WTC11 (cell line): ENCODE measurements around the gene ARHGAP19. TPM values are rescaled to one million over a fixed set of nuclear protein-coding genes. Genes with fewer than 3 reads are reported as not detected.

Experiments used
- ATAC-seq: fragments of 200-7000 bp; cut with Tn5 transposase; 2 replicates; pipeline ENCODE4 v1.10.0; 2021; ENCODE audit warnings: mild to moderate bottlenecking, moderate library complexity
- CTCF ChIA-PET: fragments of 300-600 bp; sonication (Branson Sonifier 250); formaldehyde crosslinking; loops from one replicate; lab custom pipeline; 2021; ENCODE audit warnings: antibody characterized with exemption; lab: Charles Lee
- POLR2A ChIA-PET: fragments of 350-600 bp; sonication (Branson Sonifier 250); formaldehyde crosslinking; loops from one replicate; lab custom pipeline; 2021; ENCODE audit warnings: antibody characterized with exemption; lab: Charles Lee
- DNase-seq: peaks from one replicate; pipeline ENCODE4 v3.0.0; 2021; ENCODE audit warnings: low spot score
- H3K27ac Mint-ChIP-seq: 2 replicates; pipeline ENCODE4 v1.8.0; 2021; ENCODE audit warnings: mixed read lengths
- H3K27me3 Mint-ChIP-seq: 2 replicates; pipeline ENCODE4 v1.8.0; 2021; ENCODE audit warnings: low read depth, mild to moderate bottlenecking, moderate library complexity, mixed read lengths
- H3K36me3 Mint-ChIP-seq: 2 replicates; pipeline ENCODE4 v1.8.0; 2021; ENCODE audit warnings: mixed read lengths
- H3K4me1 Mint-ChIP-seq: 2 replicates; pipeline ENCODE4 v1.8.0; 2022; ENCODE audit warnings: mixed read lengths
- H3K4me3 Mint-ChIP-seq: 2 replicates; pipeline ENCODE4 v1.8.0; 2021; ENCODE audit warnings: mild to moderate bottlenecking, moderate library complexity, mixed read lengths
- H3K9me3 Mint-ChIP-seq: 2 replicates; pipeline ENCODE4 v1.8.0; 2021; ENCODE audit warnings: mixed read lengths
- ELF4 ChIP-seq: sonication (generic); formaldehyde crosslinking; IDR thresholded peaks from 2 replicates; pipeline ENCODE4 v1.8.1; 2022; ENCODE audit warnings: low read depth, mild to moderate bottlenecking, moderate library complexity, missing genetic modification reagents
- ESRRA ChIP-seq: sonication (generic); formaldehyde crosslinking; IDR thresholded peaks from 2 replicates; pipeline ENCODE4 v1.8.1; 2022; ENCODE audit warnings: mild to moderate bottlenecking, missing genetic modification reagents, borderline replicate concordance
- GABPB1 ChIP-seq: sonication (generic); formaldehyde crosslinking; IDR thresholded peaks from 2 replicates; pipeline ENCODE4 v1.8.1; 2023; ENCODE audit warnings: mild to moderate bottlenecking, missing genetic modification reagents
- GTF2I ChIP-seq: fragments of 250-450 bp; sonication (Bioruptor Pico); conservative IDR thresholded peaks from 2 replicates; pipeline ENCODE4 v1.4.0; 2021; ENCODE audit warnings: mild to moderate bottlenecking
- HMGA2 ChIP-seq: fragments of 250-450 bp; sonication (Bioruptor Pico); IDR thresholded peaks from 2 replicates; pipeline ENCODE4 v1.4.0; 2021; ENCODE audit warnings: mild to moderate bottlenecking, moderate library complexity
- NFE2L1 ChIP-seq: sonication (generic); formaldehyde crosslinking; IDR thresholded peaks from 2 replicates; pipeline ENCODE4 v1.8.1; 2023; ENCODE audit warnings: missing genetic modification reagents
- NR1H2 ChIP-seq: sonication (generic); formaldehyde crosslinking; IDR thresholded peaks from 2 replicates; pipeline ENCODE4 v1.9.0; 2021; ENCODE audit warnings: mild to moderate bottlenecking, moderate library complexity, missing genetic modification reagents
- NR3C1 ChIP-seq: sonication (generic); formaldehyde crosslinking; conservative IDR thresholded peaks from 2 replicates; pipeline ENCODE4 v1.8.1; 2023; ENCODE audit warnings: low read depth, mild to moderate bottlenecking, missing genetic modification reagents
- SMAD3 ChIP-seq: sonication (generic); formaldehyde crosslinking; IDR thresholded peaks from 2 replicates; pipeline ENCODE4 v1.8.0; 2022; ENCODE audit warnings: missing genetic modification reagents, mild to moderate bottlenecking, borderline replicate concordance
- SOX15 ChIP-seq: fragments of 250-450 bp; sonication (Bioruptor Pico); IDR thresholded peaks from 2 replicates; pipeline ENCODE4 v1.9.0; 2021; ENCODE audit warnings: mild to moderate bottlenecking
- TP53 ChIP-seq: sonication (generic); formaldehyde crosslinking; IDR thresholded peaks from 2 replicates; pipeline ENCODE4 v1.8.1; 2023; ENCODE audit warnings: mild to moderate bottlenecking, missing genetic modification reagents
- ZBTB21 ChIP-seq: sonication (generic); formaldehyde crosslinking; IDR thresholded peaks from 2 replicates; pipeline ENCODE4 v1.8.1; 2023; ENCODE audit warnings: mild to moderate bottlenecking, missing genetic modification reagents, borderline replicate concordance
- ZNF121 ChIP-seq: sonication (generic); formaldehyde crosslinking; IDR thresholded peaks from 2 replicates; pipeline ENCODE4 v1.8.0; 2023; ENCODE audit warnings: missing genetic modification reagents
- ZNF416 ChIP-seq: fragments of 250-450 bp; sonication (Bioruptor Pico); IDR thresholded peaks from 2 replicates; pipeline ENCODE4 v1.9.0; 2021; ENCODE audit warnings: mild to moderate bottlenecking, inconsistent platforms
- total RNA-seq: library from RNA; stranded (reverse); gene quantifications from 3 replicates; pipeline ENCODE4 v1.2.3, GENCODE V29; 2021
- TF ChIP-seq, protein P1 (sequence below): sonication (generic); formaldehyde crosslinking; IDR thresholded peaks from 2 replicates; pipeline ENCODE4 v1.8.0; 2022; ENCODE audit warnings: missing genetic modification reagents
- TF ChIP-seq, protein P2 (sequence below): sonication (generic); formaldehyde crosslinking; IDR thresholded peaks from 2 replicates; pipeline ENCODE4 v1.8.1; 2022; ENCODE audit warnings: missing genetic modification reagents, borderline replicate concordance
- TF ChIP-seq, protein P3 (sequence below): sonication (generic); formaldehyde crosslinking; IDR thresholded peaks from 2 replicates; pipeline ENCODE4 v1.8.0; 2022; ENCODE audit warnings: mild to moderate bottlenecking, missing genetic modification reagents
- TF ChIP-seq, protein P4 (sequence below): fragments of 250-450 bp; sonication (Bioruptor Pico); IDR thresholded peaks from 2 replicates; pipeline ENCODE4 v1.9.0; 2021; ENCODE audit warnings: mild to moderate bottlenecking, borderline replicate concordance
- TF ChIP-seq, protein P5 (sequence below): fragments of 250-450 bp; sonication (Bioruptor Pico); IDR thresholded peaks from 2 replicates; pipeline ENCODE4 v2.1.2; 2022; ENCODE audit warnings: mild to moderate bottlenecking, moderate library complexity
- TF ChIP-seq, protein P6 (sequence below): sonication (generic); formaldehyde crosslinking; IDR thresholded peaks from 2 replicates; pipeline ENCODE4 v1.8.1; 2023; ENCODE audit warnings: mild to moderate bottlenecking, missing genetic modification reagents

ARHGAP19 gene
- total RNA-seq, 1 experiment from 2014 or later, result 42.2 TPM

DNA sequence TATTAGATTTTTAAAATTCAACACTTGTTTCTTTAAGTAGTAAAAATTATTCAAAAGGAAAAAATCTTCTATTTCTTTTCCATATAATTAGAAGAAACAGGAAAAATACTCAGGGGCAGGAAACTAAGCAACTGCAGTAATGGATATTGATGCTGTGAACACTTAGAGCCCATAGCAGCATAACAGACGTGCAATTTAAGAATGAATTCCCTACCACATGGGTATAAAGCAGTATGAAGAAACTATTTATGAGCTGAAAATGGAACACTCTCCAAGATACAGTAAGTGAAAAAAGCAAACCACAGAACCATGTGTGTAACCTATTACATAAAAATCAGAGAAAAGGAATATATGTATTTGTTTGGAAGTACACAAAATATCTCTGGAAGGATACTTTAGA is 30.8 kb downstream of the ARHGAP19 start:
- ChIA-PET CTCF (interaction anchor here (1.2 kb wide), 1 partner anchor 202 kb away, joined by 3 read pairs; no protein-coding TSS in a partner anchor), POLR2A (no interaction called here)
- Mint-ChIP-seq H3K27me3 (no peaks in the 10 kb centered on the region), H3K36me3 (peaks cover 29% of the 10 kb centered on the region), H3K4me3 (no peak overlapping the region), H3K4me1 (peaks cover 9% of the 10 kb centered on the region; the same call in 1 of the 2 replicates), H3K27ac (no peak overlapping the region), H3K9me3 (peaks cover 4% of the 10 kb centered on the region; the same call in 1 of the 2 replicates)
- no peak for ATAC-seq
- no peak for TF ChIP-seq NR1H2 (CRISPR knock-in tag)
- no peak for TF ChIP-seq NFE2L1
- no peak for TF ChIP-seq ZNF121
- TF ChIP-seq, protein P1, sequence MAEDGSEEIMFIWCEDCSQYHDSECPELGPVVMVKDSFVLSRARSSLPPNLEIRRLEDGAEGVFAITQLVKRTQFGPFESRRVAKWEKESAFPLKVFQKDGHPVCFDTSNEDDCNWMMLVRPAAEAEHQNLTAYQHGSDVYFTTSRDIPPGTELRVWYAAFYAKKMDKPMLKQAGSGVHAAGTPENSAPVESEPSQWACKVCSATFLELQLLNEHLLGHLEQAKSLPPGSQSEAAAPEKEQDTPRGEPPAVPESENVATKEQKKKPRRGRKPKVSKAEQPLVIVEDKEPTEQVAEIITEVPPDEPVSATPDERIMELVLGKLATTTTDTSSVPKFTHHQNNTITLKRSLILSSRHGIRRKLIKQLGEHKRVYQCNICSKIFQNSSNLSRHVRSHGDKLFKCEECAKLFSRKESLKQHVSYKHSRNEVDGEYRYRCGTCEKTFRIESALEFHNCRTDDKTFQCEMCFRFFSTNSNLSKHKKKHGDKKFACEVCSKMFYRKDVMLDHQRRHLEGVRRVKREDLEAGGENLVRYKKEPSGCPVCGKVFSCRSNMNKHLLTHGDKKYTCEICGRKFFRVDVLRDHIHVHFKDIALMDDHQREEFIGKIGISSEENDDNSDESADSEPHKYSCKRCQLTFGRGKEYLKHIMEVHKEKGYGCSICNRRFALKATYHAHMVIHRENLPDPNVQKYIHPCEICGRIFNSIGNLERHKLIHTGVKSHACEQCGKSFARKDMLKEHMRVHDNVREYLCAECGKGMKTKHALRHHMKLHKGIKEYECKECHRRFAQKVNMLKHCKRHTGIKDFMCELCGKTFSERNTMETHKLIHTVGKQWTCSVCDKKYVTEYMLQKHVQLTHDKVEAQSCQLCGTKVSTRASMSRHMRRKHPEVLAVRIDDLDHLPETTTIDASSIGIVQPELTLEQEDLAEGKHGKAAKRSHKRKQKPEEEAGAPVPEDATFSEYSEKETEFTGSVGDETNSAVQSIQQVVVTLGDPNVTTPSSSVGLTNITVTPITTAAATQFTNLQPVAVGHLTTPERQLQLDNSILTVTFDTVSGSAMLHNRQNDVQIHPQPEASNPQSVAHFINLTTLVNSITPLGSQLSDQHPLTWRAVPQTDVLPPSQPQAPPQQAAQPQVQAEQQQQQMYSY (CRISPR knock-in tag), result no peak
- TF ChIP-seq SOX15 (CRISPR knock-in tag), result no peak
- no peak for TF ChIP-seq ZBTB21 (CRISPR knock-in tag)
- TF ChIP-seq SMAD3 (CRISPR knock-in tag), result no peak
- TF ChIP-seq GABPB1 (CRISPR knock-in tag), result no peak
- TF ChIP-seq ESRRA (CRISPR knock-in tag), result no peak
- TF ChIP-seq, protein P2, sequence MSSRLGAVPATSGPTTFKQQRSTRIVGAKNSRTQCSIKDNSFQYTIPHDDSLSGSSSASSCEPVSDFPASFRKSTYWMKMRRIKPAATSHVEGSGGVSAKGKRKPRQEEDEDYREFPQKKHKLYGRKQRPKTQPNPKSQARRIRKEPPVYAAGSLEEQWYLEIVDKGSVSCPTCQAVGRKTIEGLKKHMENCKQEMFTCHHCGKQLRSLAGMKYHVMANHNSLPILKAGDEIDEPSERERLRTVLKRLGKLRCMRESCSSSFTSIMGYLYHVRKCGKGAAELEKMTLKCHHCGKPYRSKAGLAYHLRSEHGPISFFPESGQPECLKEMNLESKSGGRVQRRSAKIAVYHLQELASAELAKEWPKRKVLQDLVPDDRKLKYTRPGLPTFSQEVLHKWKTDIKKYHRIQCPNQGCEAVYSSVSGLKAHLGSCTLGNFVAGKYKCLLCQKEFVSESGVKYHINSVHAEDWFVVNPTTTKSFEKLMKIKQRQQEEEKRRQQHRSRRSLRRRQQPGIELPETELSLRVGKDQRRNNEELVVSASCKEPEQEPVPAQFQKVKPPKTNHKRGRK (CRISPR knock-in tag), result no peak
- no peak for TF ChIP-seq ZNF416
- no peak for TF ChIP-seq NR3C1 (CRISPR knock-in tag)
- no peak for TF ChIP-seq ELF4 (CRISPR knock-in tag)
- no peak for TF ChIP-seq TP53 (CRISPR knock-in tag)
- no peak for TF ChIP-seq GTF2I (CRISPR knock-in tag)
- TF ChIP-seq, protein P3, sequence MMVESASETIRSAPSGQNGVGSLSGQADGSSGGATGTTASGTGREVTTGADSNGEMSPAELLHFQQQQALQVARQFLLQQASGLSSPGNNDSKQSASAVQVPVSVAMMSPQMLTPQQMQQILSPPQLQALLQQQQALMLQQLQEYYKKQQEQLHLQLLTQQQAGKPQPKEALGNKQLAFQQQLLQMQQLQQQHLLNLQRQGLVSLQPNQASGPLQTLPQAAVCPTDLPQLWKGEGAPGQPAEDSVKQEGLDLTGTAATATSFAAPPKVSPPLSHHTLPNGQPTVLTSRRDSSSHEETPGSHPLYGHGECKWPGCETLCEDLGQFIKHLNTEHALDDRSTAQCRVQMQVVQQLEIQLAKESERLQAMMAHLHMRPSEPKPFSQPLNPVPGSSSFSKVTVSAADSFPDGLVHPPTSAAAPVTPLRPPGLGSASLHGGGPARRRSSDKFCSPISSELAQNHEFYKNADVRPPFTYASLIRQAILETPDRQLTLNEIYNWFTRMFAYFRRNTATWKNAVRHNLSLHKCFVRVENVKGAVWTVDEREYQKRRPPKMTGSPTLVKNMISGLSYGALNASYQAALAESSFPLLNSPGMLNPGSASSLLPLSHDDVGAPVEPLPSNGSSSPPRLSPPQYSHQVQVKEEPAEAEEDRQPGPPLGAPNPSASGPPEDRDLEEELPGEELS (CRISPR knock-in tag), result no peak
- no peak for DNase-seq

DNA sequence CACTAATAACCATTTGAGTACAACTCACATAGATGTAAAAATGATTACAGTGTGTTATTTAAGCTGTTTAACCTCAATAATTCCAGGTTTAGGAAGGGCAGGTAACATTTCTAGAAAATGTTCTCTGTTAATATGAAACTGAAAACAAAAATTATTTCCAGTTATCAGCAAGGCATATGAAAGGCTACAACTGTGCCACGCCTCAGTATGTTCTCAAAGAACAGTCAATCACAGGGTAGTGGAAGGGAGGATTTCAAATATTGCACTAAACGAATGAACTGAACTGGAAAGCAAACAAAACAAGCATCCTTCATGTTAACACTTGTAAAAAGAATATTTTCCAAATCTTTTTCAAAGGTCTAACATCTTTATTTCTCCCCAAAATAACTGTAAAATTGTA is 31.3 kb downstream of the ARHGAP19 start:
- no peaks in the 10 kb centered on the region for H3K9me3 Mint-ChIP-seq
- H3K4me3 Mint-ChIP-seq, result no peak overlapping the region
- CTCF ChIA-PET, result interaction anchor here (1.2 kb wide), 1 partner anchor 202 kb away, joined by 3 read pairs; no protein-coding TSS in a partner anchor
- H3K4me1 Mint-ChIP-seq, result peaks cover 6% of the 10 kb centered on the region
- no peak for ATAC-seq
- peaks cover 28% of the 10 kb centered on the region for H3K36me3 Mint-ChIP-seq
- no peaks in the 10 kb centered on the region for H3K27me3 Mint-ChIP-seq
- H3K27ac Mint-ChIP-seq, result no peak overlapping the region
- POLR2A ChIA-PET, result no interaction called here
- no peak for DNase-seq
- TF ChIP-seq, protein P4, sequence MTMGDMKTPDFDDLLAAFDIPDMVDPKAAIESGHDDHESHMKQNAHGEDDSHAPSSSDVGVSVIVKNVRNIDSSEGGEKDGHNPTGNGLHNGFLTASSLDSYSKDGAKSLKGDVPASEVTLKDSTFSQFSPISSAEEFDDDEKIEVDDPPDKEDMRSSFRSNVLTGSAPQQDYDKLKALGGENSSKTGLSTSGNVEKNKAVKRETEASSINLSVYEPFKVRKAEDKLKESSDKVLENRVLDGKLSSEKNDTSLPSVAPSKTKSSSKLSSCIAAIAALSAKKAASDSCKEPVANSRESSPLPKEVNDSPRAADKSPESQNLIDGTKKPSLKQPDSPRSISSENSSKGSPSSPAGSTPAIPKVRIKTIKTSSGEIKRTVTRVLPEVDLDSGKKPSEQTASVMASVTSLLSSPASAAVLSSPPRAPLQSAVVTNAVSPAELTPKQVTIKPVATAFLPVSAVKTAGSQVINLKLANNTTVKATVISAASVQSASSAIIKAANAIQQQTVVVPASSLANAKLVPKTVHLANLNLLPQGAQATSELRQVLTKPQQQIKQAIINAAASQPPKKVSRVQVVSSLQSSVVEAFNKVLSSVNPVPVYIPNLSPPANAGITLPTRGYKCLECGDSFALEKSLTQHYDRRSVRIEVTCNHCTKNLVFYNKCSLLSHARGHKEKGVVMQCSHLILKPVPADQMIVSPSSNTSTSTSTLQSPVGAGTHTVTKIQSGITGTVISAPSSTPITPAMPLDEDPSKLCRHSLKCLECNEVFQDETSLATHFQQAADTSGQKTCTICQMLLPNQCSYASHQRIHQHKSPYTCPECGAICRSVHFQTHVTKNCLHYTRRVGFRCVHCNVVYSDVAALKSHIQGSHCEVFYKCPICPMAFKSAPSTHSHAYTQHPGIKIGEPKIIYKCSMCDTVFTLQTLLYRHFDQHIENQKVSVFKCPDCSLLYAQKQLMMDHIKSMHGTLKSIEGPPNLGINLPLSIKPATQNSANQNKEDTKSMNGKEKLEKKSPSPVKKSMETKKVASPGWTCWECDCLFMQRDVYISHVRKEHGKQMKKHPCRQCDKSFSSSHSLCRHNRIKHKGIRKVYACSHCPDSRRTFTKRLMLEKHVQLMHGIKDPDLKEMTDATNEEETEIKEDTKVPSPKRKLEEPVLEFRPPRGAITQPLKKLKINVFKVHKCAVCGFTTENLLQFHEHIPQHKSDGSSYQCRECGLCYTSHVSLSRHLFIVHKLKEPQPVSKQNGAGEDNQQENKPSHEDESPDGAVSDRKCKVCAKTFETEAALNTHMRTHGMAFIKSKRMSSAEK (CRISPR knock-in tag), result no peak
- TF ChIP-seq, protein P5, sequence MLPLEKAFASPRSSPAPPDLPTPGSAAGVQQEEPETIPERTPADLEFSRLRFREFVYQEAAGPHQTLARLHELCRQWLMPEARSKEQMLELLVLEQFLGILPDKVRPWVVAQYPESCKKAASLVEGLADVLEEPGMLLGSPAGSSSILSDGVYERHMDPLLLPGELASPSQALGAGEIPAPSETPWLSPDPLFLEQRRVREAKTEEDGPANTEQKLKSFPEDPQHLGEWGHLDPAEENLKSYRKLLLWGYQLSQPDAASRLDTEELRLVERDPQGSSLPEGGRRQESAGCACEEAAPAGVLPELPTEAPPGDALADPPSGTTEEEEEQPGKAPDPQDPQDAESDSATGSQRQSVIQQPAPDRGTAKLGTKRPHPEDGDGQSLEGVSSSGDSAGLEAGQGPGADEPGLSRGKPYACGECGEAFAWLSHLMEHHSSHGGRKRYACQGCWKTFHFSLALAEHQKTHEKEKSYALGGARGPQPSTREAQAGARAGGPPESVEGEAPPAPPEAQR, result no peak
- TF ChIP-seq, protein P6, sequence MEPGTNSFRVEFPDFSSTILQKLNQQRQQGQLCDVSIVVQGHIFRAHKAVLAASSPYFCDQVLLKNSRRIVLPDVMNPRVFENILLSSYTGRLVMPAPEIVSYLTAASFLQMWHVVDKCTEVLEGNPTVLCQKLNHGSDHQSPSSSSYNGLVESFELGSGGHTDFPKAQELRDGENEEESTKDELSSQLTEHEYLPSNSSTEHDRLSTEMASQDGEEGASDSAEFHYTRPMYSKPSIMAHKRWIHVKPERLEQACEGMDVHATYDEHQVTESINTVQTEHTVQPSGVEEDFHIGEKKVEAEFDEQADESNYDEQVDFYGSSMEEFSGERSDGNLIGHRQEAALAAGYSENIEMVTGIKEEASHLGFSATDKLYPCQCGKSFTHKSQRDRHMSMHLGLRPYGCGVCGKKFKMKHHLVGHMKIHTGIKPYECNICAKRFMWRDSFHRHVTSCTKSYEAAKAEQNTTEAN (CRISPR knock-in tag), result no peak
- TF ChIP-seq NR3C1 (CRISPR knock-in tag) (no peak), HMGA2 (no peak)
